Measurements from ENCODE around the gene OR11L1.

DNA sequence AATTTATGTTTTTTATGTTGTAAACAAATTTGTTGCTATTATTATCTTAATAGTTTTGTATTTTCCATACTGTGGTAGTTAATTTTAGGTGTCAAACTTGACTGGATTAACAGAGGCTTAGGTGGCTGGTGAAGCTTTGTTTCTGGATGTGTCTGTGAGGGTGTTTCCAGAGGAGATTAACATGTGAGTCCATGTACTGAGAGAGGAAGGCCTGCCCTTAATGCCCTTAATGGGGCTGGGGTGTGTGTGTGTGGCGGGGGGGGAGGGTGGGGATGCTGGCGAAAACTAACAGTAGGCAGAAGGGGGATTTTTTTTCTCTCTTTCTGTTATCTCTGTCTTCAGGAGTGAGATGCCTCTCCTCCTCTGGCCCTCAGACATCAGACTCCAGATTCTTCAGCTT lies 19.6 kb downstream of the OR11L1 start:
- TF ChIP-seq POLR2A (IDR thresholded peaks at IDR 0.05) (no peak), POLR2AphosphoS5 (IDR thresholded peaks at IDR 0.05) (no peak)

All from transverse colon (tissue), 3 donors.